ENCODE data around the gene SUN3.

- no peak for TF ChIP-seq CTCF (IDR thresholded peaks at IDR 0.05; ENCODE audit: low read depth, low read length)
- TF ChIP-seq MAX (IDR thresholded peaks at IDR 0.05; ENCODE audit: low read depth, low read length), result no peak
- no peak for TF ChIP-seq MYC (IDR thresholded peaks at IDR 0.05; ENCODE audit: low read depth, low read length)
- TF ChIP-seq POLR2A (IDR thresholded peaks at IDR 0.05; ENCODE audit: extremely low read depth, insufficient read length), result no peak
Observed at GRCh38 chr7:48009954-48010353, 19.0 kb downstream of the SUN3 start.

Measured in NB4 (cell line).